HG03039 (cell line): Measurements from ENCODE around the gene ATP6V1C2.
"Not testable (repeated sequence)": the region's sequence is repeated elsewhere in the genome, so short reads cannot be mapped to it uniquely, and the experiment has no call there.

Source experiments
- ATAC-seq: cut with Tn5 transposase; IDR thresholded peaks from one replicate; pipeline ENCODE4 v1.9.1; 2021; ENCODE audit warnings: mild to moderate bottlenecking, moderate library complexity; ENCODE audit not compliant: unreplicated experiment

Gene ATP6V1C2

GRCh38 chr2:10812362-10813162 lies 91.1 kb downstream of the ATP6V1C2 start, which contains the start of gene PDIA6:
TSS of gene PDIA6 (minus strand) at chr2:10812785. CDS start at chr2:10812696, 89 bp downstream.
- ATAC-seq: peak; percentile 90

- not testable (repeated sequence) for ATAC-seq
Measured at GRCh38 chr2:10813163-10814138, 92.0 kb downstream of the ATP6V1C2 start.

GRCh38 chr2:10814142-10814541 lies 92.7 kb downstream of the ATP6V1C2 start:
- no peak for ATAC-seq

- ATAC-seq: no peak
Measured at GRCh38 chr2:10814571-10815331, 93.3 kb downstream of the ATP6V1C2 start.

GRCh38 chr2:10817413-10817812 lies 96.0 kb downstream of the ATP6V1C2 start:
- ATAC-seq: no peak

GRCh38 chr2:10818305-10818704 lies 96.9 kb downstream of the ATP6V1C2 start:
- not testable (repeated sequence) for ATAC-seq

GRCh38 chr2:10818984-10819383 lies 97.6 kb downstream of the ATP6V1C2 start:
- no peak for ATAC-seq

GRCh38 chr2:10819714-10820314 lies 98.4 kb downstream of the ATP6V1C2 start:
- no peak for ATAC-seq

- no peak for ATAC-seq
Measured at GRCh38 chr2:10820562-10820961, 99.1 kb downstream of the ATP6V1C2 start.

GRCh38 chr2:10820978-10821695 lies 99.7 kb downstream of the ATP6V1C2 start:
- ATAC-seq: no peak

- no peak for ATAC-seq
Measured at GRCh38 chr2:10824191-10824590, 102.8 kb downstream of the ATP6V1C2 start.

GRCh38 chr2:10826026-10826425 lies 104.6 kb downstream of the ATP6V1C2 start:
- ATAC-seq: no peak

GRCh38 chr2:10826625-10827024 lies 105.2 kb downstream of the ATP6V1C2 start:
- ATAC-seq: no peak

GRCh38 chr2:10828346-10828745 lies 106.9 kb downstream of the ATP6V1C2 start:
- ATAC-seq: no peak

- ATAC-seq: no peak
Measured at GRCh38 chr2:10829299-10829698, 107.9 kb downstream of the ATP6V1C2 start.

GRCh38 chr2:10830203-10830602 lies 108.8 kb downstream of the ATP6V1C2 start:
- no peak for ATAC-seq

GRCh38 chr2:10830641-10831399 lies 109.4 kb downstream of the ATP6V1C2 start:
- ATAC-seq: no peak

- no peak for ATAC-seq
Measured at GRCh38 chr2:10831400-10831985, 110.1 kb downstream of the ATP6V1C2 start.
